Measurements from ENCODE around the gene COX7A2L.

Gene COX7A2L

DNA sequence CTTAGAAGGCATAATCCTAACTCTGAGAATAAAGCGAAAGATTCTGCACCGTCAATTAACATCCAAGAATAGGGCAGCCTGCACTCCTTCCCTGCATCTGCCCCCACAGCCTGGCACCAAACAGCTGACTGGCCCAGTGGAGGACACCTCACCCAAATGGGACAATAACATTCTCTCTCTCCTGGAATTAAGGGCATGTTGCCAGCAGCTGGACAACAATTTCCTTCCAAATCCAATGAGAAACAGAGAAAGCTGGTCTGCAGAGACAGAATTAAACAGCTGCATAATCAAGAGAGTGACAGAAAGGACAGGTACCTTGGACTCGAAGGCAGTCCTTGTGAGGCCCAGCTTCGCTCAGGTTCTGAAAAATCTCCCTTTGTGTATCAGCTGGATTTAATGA, 15.0 kb downstream of the COX7A2L start:
- no peak overlapping the region for H3K4me3 ChIP-seq (replicated peaks; ENCODE audit: low read depth, low read length)
- TF ChIP-seq CTCF (IDR thresholded peaks at IDR 0.05; ENCODE audit: low read depth, low read length, missing control alignments) = no peak
- DNase-seq (ENCODE audit: extremely low read depth, low read depth) = no peak

DNA sequence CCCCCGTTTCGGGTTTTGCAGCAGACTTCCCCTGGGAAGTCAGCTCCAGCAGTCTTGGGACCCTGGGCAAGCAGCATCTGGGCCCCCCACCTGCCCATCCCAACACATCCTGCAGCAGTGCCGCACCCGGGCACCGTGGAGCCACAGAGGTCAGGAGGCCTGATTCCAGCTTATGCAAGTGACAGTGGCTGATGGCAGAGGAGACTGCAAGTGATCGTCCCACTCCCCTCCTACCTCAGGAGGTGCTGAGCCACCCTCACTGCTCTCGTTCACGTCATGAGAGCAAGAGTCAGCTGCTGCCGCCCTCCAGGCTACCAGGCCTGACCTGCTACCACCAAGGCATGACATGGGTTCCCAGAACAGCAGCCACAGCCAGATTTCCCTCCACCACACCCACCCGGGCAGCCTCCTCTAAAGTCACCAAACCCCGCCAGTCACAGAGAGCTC, 18.2 kb downstream of the COX7A2L start:
- no peak overlapping the region for H3K4me3 ChIP-seq (replicated peaks; ENCODE audit: low read depth, low read length)
- TF ChIP-seq CTCF (IDR thresholded peaks at IDR 0.05; ENCODE audit: low read depth, low read length, missing control alignments) = no peak
- no peak for DNase-seq (ENCODE audit: extremely low read depth, low read depth)

DNA sequence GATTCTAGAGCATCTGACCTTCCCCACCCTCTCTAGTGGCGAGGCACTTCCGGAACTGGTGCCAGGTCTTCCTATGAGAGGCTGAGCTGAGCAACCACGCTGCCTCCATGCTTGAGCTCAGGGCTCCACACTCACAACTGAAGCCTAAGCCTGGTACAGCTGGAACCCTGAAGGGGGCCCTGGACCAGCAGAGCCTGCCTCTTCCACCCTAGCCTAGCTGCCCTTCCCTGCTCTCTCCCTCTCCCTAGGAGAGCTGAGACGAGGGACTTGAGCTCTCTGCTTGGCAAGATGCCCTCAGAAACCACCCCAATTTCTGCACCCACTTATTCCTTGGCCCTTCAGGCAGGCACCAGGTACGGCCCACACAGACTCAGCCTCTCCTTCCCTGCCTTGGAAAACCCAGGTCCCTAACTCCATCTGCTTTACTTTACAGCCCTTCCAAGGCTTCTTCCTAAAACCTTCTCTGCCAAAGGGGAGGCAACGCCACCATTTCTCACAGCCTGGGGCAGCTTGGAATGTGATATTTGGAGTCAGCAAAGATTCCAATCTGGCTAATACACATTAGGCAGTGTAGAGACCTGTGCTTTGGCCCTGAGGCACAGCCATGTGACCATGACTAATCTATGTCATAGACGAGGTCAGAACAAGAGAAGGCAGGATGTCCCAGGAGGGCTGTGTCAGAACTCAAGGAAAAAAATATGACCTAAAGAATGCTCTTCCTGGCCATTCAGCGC, 18.8 kb downstream of the COX7A2L start:
- no peak overlapping the region for H3K4me3 ChIP-seq (replicated peaks; ENCODE audit: low read depth, low read length)
- peak; percentile 71 for DNase-seq (ENCODE audit: extremely low read depth, low read depth)
- no peak for TF ChIP-seq CTCF (IDR thresholded peaks at IDR 0.05; ENCODE audit: low read depth, low read length, missing control alignments)

GRCh38 chr2:42340938-42341636, 19.9 kb downstream of the COX7A2L start:
- no peak for DNase-seq (ENCODE audit: extremely low read depth, low read depth)
- no peak for TF ChIP-seq CTCF (IDR thresholded peaks at IDR 0.05; ENCODE audit: low read depth, low read length, missing control alignments)
- H3K4me3 ChIP-seq (replicated peaks; ENCODE audit: low read depth, low read length) = no peak overlapping the region

DNA sequence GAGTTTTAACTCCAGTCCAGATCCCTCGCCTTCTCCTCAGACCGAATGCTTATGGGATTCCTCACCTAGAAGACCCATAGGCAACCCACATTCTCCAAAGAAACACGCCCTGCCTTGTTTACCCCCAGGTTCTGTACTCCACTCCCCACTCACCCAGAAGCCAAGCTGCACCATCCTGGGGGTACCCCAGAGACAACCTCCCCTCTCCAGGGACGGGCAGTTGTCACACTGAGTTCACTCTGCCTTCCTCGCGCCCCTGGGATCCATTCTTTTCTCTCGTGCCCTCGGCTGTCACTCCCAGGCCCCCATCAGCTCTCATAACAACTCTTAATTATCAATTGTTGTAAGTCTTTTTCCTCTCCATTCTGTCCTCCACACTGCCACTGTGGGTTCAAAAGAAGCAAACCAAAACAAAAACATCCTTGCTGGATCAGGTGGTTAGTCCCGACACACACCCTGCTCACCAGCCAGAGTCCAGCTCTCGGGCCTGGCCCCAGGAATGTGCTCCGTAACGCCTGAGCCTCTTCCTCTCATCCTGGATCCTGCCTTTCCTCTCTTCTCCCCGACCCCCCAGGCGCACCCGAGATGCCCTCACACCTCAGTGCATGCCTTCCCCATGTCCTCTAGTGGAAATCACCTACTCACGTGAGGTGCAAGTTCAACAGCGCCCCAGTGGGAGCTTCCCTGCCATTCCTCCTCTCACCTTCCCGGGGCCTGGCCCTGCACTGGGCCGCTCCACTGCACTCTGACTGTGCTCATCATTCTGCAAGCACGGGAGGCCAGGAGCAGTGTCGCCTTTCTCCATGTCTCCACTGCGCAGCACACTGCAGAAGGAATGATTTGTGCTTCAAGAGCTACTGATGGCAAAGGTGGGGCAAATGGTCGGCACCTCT, 20.7 kb downstream of the COX7A2L start:
- no peak overlapping the region for H3K4me3 ChIP-seq (replicated peaks; ENCODE audit: low read depth, low read length)
- TF ChIP-seq CTCF (IDR thresholded peaks at IDR 0.05; ENCODE audit: low read depth, low read length, missing control alignments) = no peak
- no peak for DNase-seq (ENCODE audit: extremely low read depth, low read depth)

- no peak for DNase-seq (ENCODE audit: extremely low read depth, low read depth)
- no peak overlapping the region for H3K4me3 ChIP-seq (replicated peaks; ENCODE audit: low read depth, low read length)
- no peak for TF ChIP-seq CTCF (IDR thresholded peaks at IDR 0.05; ENCODE audit: low read depth, low read length, missing control alignments)
Observed at GRCh38 chr2:42339191-42339912, 21.7 kb downstream of the COX7A2L start.
